H1 (cell line): ENCODE results near the gene ACKR2. TPM values are rescaled to one million over a fixed set of nuclear protein-coding genes. Genes with fewer than 3 reads are reported as not detected.

Experiments
- E2F6 ChIP-seq: IDR thresholded peaks from 2 replicates; pipeline ENCODE4 v1.6.1; 2012; ENCODE audit warnings: inconsistent platforms
- EGR1 ChIP-seq: IDR thresholded peaks from 2 replicates; pipeline ENCODE4 v1.6.1; 2011; ENCODE audit warnings: low read depth, low read length, borderline replicate concordance
- EZH2 ChIP-seq: fragments of 200-600 bp; sonication (generic); IDR thresholded peaks from 2 replicates; pipeline ENCODE4 v1.7.1; 2012; ENCODE audit warnings: low read depth, mild to moderate bottlenecking, moderate library complexity, low read length, inconsistent platforms; ENCODE audit not compliant: severe bottlenecking
- SIN3A ChIP-seq, 2 experiments: IDR thresholded peaks in 1 of 2; conservative IDR thresholded peaks in 1 of 2; 2 replicates each; pipeline ENCODE4 v1.6.1; 2011 to 2012; ENCODE audit warnings: low read length in 2 of 2, improper control_type of control experiment in 1 of 2, low read depth in 1 of 2, mild to moderate bottlenecking in 1 of 2
- SP1 ChIP-seq: IDR thresholded peaks from 2 replicates; pipeline ENCODE4 v1.6.1; 2011; ENCODE audit warnings: low read depth, low read length
- polyA plus RNA-seq, 7 experiments: library from polyadenylated mRNA; depleted of rRNA in 3 of 7; stranded (reverse) in 5 of 7; unstranded in 2 of 7; fragments of >200 nt in 5 of 7; fragments of 200-250 nt in 2 of 7; gene quantifications; 1 replicate in 5 of 7; 2 replicates in 1 of 7; 4 replicates in 1 of 7; pipeline versions ENCODE4 v1.2.1 to v1.2.3, GENCODE V29; 2011 to 2013; ENCODE audit warnings: missing spikeins in 2 of 7, mixed read lengths in 2 of 7
- total RNA-seq: library from RNA; stranded (reverse); fragmentation: NEBNext Ultra II Directional; extraction: Animal tissue kit (Norgen Biotek cat#: 25700); gene quantifications from 2 replicates; pipeline ENCODE4 v1.2.1, GENCODE V29; 2021

Gene ACKR2
- total and polyA plus RNA-seq, 2 of the 8 experiments (the other 6 are each of a cell fraction or from before 2014, with no cell fraction given): 0.09 to 0.12 TPM

- TF ChIP-seq EZH2: no peak
- TF ChIP-seq EGR1: no peak
- no peak for TF ChIP-seq SP1
- TF ChIP-seq SIN3A (conservative IDR thresholded peaks at IDR 0.05 in 1 of 2, IDR thresholded peaks at IDR 0.05 in 1 of 2; ENCODE audit: low read depth in 1 of 2, low read length in 2 of 2): no peak
- TF ChIP-seq E2F6: no peak
Measured at GRCh38 chr3:42786631-42787030, 22.6 kb upstream of the ACKR2 start (continued).
